ENCODE measurements around the gene RNF113B. TPM values are rescaled to one million over a fixed set of nuclear protein-coding genes. Genes with fewer than 3 reads are reported as not detected.

The RNF113B gene
- total and polyA plus RNA-seq, 2 of the 13 experiments (the other 11 are each of a cell fraction or from before 2014, with no cell fraction given), result not detected

DNA sequence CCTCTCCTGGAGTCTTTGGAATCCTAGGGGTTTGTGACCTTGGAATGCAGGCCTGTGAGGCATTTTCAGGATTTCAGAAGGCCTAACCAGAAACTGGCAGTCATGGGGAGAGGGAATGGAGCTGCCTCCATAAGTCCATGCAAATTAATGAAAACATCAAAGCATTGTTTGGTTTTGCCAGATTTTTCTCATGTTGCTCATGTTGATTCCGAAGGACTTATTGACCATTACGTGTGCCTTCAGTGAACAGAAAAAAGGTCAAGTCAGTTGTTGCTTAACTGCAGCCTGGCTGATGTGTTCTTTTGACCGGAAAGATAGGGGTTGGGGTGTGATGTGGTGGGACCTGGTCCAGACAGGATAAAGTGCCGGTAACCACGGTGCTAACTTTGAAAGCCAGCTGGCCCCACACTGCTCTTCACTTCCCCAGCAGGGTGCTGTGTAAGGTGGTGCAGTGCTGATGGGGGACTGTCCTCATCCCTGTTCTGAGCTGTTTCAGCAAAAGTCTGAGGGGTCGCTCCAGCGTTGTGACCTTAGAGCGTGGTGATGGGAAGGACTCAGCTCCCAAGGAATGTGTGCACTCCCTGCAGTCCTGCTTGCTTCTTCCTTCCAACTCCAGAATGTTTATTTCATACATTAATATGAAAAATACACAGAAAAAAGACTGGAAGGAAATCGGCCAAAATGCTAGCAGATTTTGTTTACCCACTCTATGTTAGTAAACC, 3.5 kb downstream of the RNF113B start (continued):
- TF ChIP-seq GMEB1 (CRISPR knock-in tag; IDR thresholded peaks at IDR 0.05; ENCODE audit: borderline replicate concordance) (no peak), SETDB1 (CRISPR knock-in tag; IDR thresholded peaks at IDR 0.05; ENCODE audit: borderline replicate concordance) (no peak), ZNF720 (CRISPR knock-in tag; IDR thresholded peaks at IDR 0.05) (no peak), MLLT10 (CRISPR knock-in tag; IDR thresholded peaks at IDR 0.05) (no peak), KAT2B (IDR thresholded peaks at IDR 0.05; ENCODE audit: borderline replicate concordance, low read depth, low read length) (no peak), ZNF501 (CRISPR knock-in tag; IDR thresholded peaks at IDR 0.05) (no peak), ZBTB43 (CRISPR knock-in tag; conservative IDR thresholded peaks at IDR 0.05) (0 out of 2 replicates have a peak, but pooled peaks have one; percentile 23), ZNF800 (CRISPR knock-in tag; IDR thresholded peaks at IDR 0.05) (no peak), XBP1 (CRISPR knock-in tag; IDR thresholded peaks at IDR 0.05) (no peak), RXRA (CRISPR knock-in tag; IDR thresholded peaks at IDR 0.05) (peak; percentile 87), ZNF232 (CRISPR knock-in tag; IDR thresholded peaks at IDR 0.05; ENCODE audit: borderline replicate concordance) (no peak), TCF7 (IDR thresholded peaks at IDR 0.05; ENCODE audit: low read depth) (peak; percentile 84), HCFC1 (IDR thresholded peaks at IDR 0.05; ENCODE audit: low read depth, low read length) (no peak), RBFOX2 (IDR thresholded peaks at IDR 0.05; ENCODE audit: low read depth, low read length) (no peak), FOXK2 (IDR thresholded peaks at IDR 0.05) (peak; percentile 87), ZNF792 (CRISPR knock-in tag; IDR thresholded peaks at IDR 0.05) (0 out of 2 replicates have a peak, but pooled peaks have one; percentile 29), PCBP1 (IDR thresholded peaks at IDR 0.05; ENCODE audit: borderline replicate concordance, low read depth, low read length) (no peak), ELF4 (CRISPR knock-in tag; IDR thresholded peaks at IDR 0.05; ENCODE audit: borderline replicate concordance) (no peak), FOXJ3 (CRISPR knock-in tag; IDR thresholded peaks at IDR 0.05; ENCODE audit: borderline replicate concordance) (peak; percentile 51; the same call in 1 of the 2 replicates), GATAD2A (CRISPR knock-in tag; IDR thresholded peaks at IDR 0.05) (peak; percentile 92), HINFP (CRISPR knock-in tag; IDR thresholded peaks at IDR 0.05; ENCODE audit: low read depth) (no peak), ZNF101 (CRISPR knock-in tag; IDR thresholded peaks at IDR 0.05; ENCODE audit: borderline replicate concordance, low read depth) (no peak), DMAP1 (CRISPR knock-in tag; IDR thresholded peaks at IDR 0.05) (no peak), POLR2AphosphoS5 (IDR thresholded peaks at IDR 0.05; ENCODE audit: low read depth, low read length) (no peak)
- TF ChIP-seq, protein P1, sequence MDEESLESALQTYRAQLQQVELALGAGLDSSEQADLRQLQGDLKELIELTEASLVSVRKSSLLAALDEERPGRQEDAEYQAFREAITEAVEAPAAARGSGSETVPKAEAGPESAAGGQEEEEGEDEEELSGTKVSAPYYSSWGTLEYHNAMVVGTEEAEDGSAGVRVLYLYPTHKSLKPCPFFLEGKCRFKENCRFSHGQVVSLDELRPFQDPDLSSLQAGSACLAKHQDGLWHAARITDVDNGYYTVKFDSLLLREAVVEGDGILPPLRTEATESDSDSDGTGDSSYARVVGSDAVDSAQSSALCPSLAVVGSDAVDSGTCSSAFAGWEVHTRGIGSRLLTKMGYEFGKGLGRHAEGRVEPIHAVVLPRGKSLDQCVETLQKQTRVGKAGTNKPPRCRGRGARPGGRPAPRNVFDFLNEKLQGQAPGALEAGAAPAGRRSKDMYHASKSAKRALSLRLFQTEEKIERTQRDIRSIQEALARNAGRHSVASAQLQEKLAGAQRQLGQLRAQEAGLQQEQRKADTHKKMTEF (CRISPR knock-in tag; IDR thresholded peaks at IDR 0.05), result peak; percentile 69
